ENCODE data around the gene SVIL. TPM values are rescaled to one million over a fixed set of nuclear protein-coding genes. Genes with fewer than 3 reads are reported as not detected.
"Not testable (repeated sequence)": the region's sequence is repeated elsewhere in the genome, so short reads cannot be mapped to it uniquely, and the experiment has no call there.

SVIL gene
- total and polyA plus RNA-seq, 2 donors, result 11.5 to 25.8 TPM

DNA sequence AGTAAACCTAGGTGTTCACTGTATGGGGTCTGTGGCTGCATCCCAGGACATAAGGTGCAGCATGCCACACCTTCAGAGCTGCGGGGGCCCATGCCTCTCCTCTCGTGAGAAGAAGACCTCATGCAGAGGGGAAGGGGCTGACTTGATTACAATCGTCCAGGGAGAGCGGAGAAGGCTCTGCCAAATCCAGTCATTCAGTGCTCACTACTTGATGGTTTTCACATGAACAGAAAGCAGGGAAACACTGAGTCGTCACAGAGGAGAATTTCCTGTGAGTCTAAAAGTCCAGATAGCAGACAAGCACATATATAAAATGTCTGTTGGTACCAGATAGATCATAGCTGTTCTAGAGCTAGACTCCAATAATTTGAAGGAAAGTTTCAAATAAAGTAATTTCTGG lies 52.0 kb downstream of the SVIL start:
- not testable (repeated sequence) for H3K4me3 ChIP-seq (ENCODE audit: low read length in 2 of 2); H3K27ac ChIP-seq (ENCODE audit: low read depth in 1 of 2, low read length in 1 of 2); DNase-seq (ENCODE audit: low read depth in 6 of 9, low spot score in 9 of 9); H3K9me3 ChIP-seq (ENCODE audit: control insufficient read depth in 2 of 2, insufficient read depth in 1 of 2, low read length in 1 of 2); H3K36me3 ChIP-seq (ENCODE audit: control insufficient read depth in 2 of 2, insufficient read depth in 2 of 2, low read length in 1 of 2); H3K27me3 ChIP-seq (ENCODE audit: control insufficient read depth in 2 of 2, insufficient read depth in 1 of 2, low read length in 1 of 2); H3K4me1 ChIP-seq (ENCODE audit: control insufficient read depth in 2 of 2, insufficient read depth in 2 of 2, low read length in 2 of 2)
- 74% methylated on average over 5 of the region's 5 CpGs for WGBS

DNA sequence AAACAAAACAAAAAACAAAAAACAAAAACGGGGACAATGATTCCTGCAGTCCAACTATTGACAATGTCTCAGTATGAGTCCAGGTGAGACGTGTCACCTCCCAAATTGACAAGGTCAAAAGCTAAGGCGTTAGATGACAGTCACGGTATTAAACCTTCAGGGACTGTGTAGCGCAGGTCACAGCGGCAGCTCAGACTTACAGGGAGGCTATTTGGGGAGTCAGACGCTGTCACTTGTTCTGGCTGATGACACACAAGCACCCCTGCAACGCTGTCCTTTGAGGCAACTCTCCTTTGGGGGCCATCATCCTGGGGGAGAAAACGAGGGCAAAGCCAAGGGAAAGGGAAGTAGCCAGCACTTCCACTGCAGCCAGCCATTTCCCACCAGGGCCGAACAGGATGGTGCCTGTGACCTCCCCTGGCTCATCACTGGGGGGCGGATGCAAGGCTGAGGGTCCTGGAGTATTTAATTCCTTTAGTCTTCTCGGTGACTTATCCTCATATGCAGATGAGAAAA lies 55.3 kb downstream of the SVIL start:
- Histone ChIP-seq H3K4me3 (ENCODE audit: low read length in 2 of 2) (no peak overlapping the region), H3K27ac (ENCODE audit: low read depth in 1 of 2, low read length in 1 of 2) (no peak overlapping the region), H3K9me3 (ENCODE audit: control insufficient read depth in 2 of 2, insufficient read depth in 1 of 2, low read length in 1 of 2) (no peaks in the 10 kb centered on the region), H3K36me3 (ENCODE audit: control insufficient read depth in 2 of 2, insufficient read depth in 2 of 2, low read length in 1 of 2) (no peaks in the 10 kb centered on the region), H3K4me1 (ENCODE audit: control insufficient read depth in 2 of 2, insufficient read depth in 2 of 2, low read length in 2 of 2) (no peaks in the 10 kb centered on the region), H3K27me3 (ENCODE audit: control insufficient read depth in 2 of 2, insufficient read depth in 1 of 2, low read length in 1 of 2) (no peaks in the 10 kb centered on the region)
- no peak for DNase-seq (ENCODE audit: low read depth in 6 of 9, low spot score in 9 of 9)
- WGBS, result 93% methylated on average over 12 of the region's 12 CpGs

DNA sequence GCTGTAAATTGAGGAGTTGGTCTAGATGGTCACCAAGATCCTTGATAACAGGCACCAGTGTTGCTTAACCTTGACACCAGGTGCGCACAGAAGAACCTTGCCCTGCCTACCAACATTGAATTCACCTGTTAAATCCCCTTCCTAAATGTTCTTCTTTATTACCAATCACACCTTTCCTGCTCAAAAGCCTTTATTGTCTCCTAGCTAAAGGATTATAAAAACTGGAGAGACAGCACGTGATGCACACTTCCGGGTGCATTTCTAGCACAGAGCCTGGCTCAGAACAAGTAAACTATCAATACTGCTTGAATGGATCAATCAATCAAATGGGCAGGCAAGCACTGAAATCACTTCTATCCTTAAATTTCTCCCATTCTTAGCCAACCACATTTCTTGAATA lies 56.3 kb downstream of the SVIL start:
- WGBS, result 98% methylated on average over 3 of the region's 3 CpGs
- H3K9me3 ChIP-seq (ENCODE audit: control insufficient read depth in 2 of 2, insufficient read depth in 1 of 2, low read length in 1 of 2), result no peaks in the 10 kb centered on the region
- H3K4me1 ChIP-seq (ENCODE audit: control insufficient read depth in 2 of 2, insufficient read depth in 2 of 2, low read length in 2 of 2), result no peaks in the 10 kb centered on the region
- DNase-seq (ENCODE audit: low read depth in 6 of 9, low spot score in 9 of 9), result no peak
- H3K4me3 ChIP-seq (ENCODE audit: low read length in 2 of 2), result no peak overlapping the region
- no peaks in the 10 kb centered on the region for H3K36me3 ChIP-seq (ENCODE audit: control insufficient read depth in 2 of 2, insufficient read depth in 2 of 2, low read length in 1 of 2)
- no peak overlapping the region for H3K27ac ChIP-seq (ENCODE audit: low read depth in 1 of 2, low read length in 1 of 2)
- no peaks in the 10 kb centered on the region for H3K27me3 ChIP-seq (ENCODE audit: control insufficient read depth in 2 of 2, insufficient read depth in 1 of 2, low read length in 1 of 2)

GRCh38 chr10:29576681-29577080 lies 58.1 kb downstream of the SVIL start:
- Histone ChIP-seq H3K36me3 (ENCODE audit: control insufficient read depth in 2 of 2, insufficient read depth in 2 of 2, low read length in 1 of 2) (no peaks in the 10 kb centered on the region), H3K4me3 (ENCODE audit: low read length in 2 of 2) (no peak overlapping the region), H3K27me3 (ENCODE audit: control insufficient read depth in 2 of 2, insufficient read depth in 1 of 2, low read length in 1 of 2) (no peaks in the 10 kb centered on the region), H3K27ac (ENCODE audit: low read depth in 1 of 2, low read length in 1 of 2) (no peak overlapping the region), H3K9me3 (ENCODE audit: control insufficient read depth in 2 of 2, insufficient read depth in 1 of 2, low read length in 1 of 2) (no peaks in the 10 kb centered on the region), H3K4me1 (ENCODE audit: control insufficient read depth in 2 of 2, insufficient read depth in 2 of 2, low read length in 2 of 2) (no peaks in the 10 kb centered on the region)
- WGBS, result 93% methylated on average over 8 of the region's 8 CpGs
- DNase-seq (ENCODE audit: low read depth in 6 of 9, low spot score in 9 of 9), result no peak

- Histone ChIP-seq H3K9me3 (ENCODE audit: control insufficient read depth in 2 of 2, insufficient read depth in 1 of 2, low read length in 1 of 2) (no peaks in the 10 kb centered on the region), H3K4me1 (ENCODE audit: control insufficient read depth in 2 of 2, insufficient read depth in 2 of 2, low read length in 2 of 2) (no peaks in the 10 kb centered on the region), H3K27ac (ENCODE audit: low read depth in 1 of 2, low read length in 1 of 2) (no peak overlapping the region), H3K36me3 (ENCODE audit: control insufficient read depth in 2 of 2, insufficient read depth in 2 of 2, low read length in 1 of 2) (no peaks in the 10 kb centered on the region), H3K4me3 (ENCODE audit: low read length in 2 of 2) (no peak overlapping the region), H3K27me3 (ENCODE audit: control insufficient read depth in 2 of 2, insufficient read depth in 1 of 2, low read length in 1 of 2) (no peaks in the 10 kb centered on the region)
- no peak for DNase-seq (ENCODE audit: low read depth in 6 of 9, low spot score in 9 of 9)
- 95% methylated on average over 2 of the region's 2 CpGs for WGBS
These were observed 59.7 kb downstream of the SVIL start for GRCh38 chr10:29575098-29575455.

DNA sequence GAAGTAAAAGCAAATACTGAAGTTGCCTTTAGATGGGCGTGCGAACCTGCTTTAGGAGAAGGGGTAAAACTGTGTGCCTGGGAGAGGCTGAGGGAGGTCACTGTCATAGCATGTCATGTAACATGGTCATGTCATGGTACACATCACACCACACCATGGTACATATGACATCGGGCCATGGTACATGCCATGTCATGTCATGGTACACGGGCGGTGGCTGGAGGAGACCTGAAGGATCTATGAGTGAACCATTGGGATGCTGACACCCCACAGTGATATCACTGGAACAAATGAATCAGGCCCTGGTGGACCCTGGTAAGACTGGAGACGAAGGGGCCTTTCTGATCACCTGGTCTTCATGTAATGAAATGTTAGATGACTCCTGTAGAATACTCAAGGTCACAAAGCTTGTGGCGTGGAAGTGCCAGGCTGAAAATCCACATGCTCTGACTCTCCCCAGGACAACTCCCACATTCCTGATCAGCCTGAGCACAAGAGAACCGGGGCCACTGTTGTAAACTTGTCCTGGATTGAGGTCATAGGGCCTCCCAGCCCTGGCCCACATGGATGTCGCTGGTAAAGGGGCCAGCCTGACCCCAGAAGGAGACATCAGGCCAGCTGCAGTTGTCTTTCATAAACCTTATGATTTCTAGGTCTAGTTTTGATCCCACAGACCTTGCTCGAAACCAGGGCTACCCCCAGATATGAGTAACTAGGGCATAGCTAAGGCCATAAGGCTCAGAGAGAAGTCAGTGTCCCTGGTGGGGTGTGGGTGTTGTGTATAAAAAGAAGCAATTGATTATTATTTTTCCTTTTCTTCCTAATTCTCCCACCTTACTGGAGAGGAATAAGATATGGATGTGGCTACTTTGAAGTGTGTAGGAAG lies 60.3 kb downstream of the SVIL start:
- H3K36me3 ChIP-seq (ENCODE audit: control insufficient read depth in 2 of 2, insufficient read depth in 2 of 2, low read length in 1 of 2); H3K27me3 ChIP-seq (ENCODE audit: control insufficient read depth in 2 of 2, insufficient read depth in 1 of 2, low read length in 1 of 2); H3K4me1 ChIP-seq (ENCODE audit: control insufficient read depth in 2 of 2, insufficient read depth in 2 of 2, low read length in 2 of 2); H3K9me3 ChIP-seq (ENCODE audit: control insufficient read depth in 2 of 2, insufficient read depth in 1 of 2, low read length in 1 of 2); DNase-seq (ENCODE audit: low read depth in 6 of 9, low spot score in 9 of 9); H3K4me3 ChIP-seq (ENCODE audit: low read length in 2 of 2); H3K27ac ChIP-seq (ENCODE audit: low read depth in 1 of 2, low read length in 1 of 2): not testable (repeated sequence)
- 91% methylated on average over 9 of the region's 10 CpGs for WGBS

DNA sequence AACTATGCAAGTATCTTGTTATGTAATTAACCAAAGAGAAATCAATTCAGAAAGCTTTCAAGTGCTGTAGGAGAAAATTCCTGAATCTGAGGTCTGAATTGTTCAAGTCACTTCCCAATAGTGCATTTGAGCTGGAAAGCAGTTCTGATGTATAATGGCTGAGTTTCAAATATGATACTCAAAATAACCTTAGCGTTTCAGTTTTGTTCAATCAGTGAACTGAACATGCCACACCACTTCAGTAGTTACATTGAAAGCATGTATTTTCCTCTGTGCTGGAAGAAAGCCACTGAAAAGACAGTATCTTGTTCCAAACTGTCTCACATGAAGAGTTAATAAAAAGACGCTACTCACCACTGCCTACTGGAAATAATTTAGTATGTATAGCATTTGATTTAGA lies 64.5 kb downstream of the SVIL start:
- DNase-seq (ENCODE audit: low read depth in 6 of 9, low spot score in 9 of 9); H3K36me3 ChIP-seq (ENCODE audit: control insufficient read depth in 2 of 2, insufficient read depth in 2 of 2, low read length in 1 of 2); H3K4me3 ChIP-seq (ENCODE audit: low read length in 2 of 2); H3K9me3 ChIP-seq (ENCODE audit: control insufficient read depth in 2 of 2, insufficient read depth in 1 of 2, low read length in 1 of 2); H3K4me1 ChIP-seq (ENCODE audit: control insufficient read depth in 2 of 2, insufficient read depth in 2 of 2, low read length in 2 of 2); H3K27ac ChIP-seq (ENCODE audit: low read depth in 1 of 2, low read length in 1 of 2); H3K27me3 ChIP-seq (ENCODE audit: control insufficient read depth in 2 of 2, insufficient read depth in 1 of 2, low read length in 1 of 2): not testable (repeated sequence)
- 93% methylated on average over 2 of the region's 2 CpGs for WGBS

DNA sequence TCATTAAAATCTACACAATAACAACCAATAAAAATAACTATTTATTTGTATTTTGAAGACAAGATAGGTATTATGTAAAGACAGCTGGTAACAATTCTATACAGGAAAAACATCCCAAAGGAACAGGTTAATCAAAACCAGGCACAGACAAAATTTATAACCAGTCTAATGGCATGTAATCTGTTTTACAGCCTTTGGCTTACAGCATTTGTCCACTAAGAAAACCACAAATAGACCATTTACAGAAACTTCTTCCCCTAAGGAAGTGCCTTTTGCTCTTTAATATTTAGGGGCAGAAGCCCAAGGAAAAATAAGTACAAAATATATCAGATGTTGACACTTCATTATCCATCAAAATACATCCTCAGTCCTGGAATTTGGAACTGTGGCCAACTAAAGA lies 65.0 kb downstream of the SVIL start:
- Histone ChIP-seq H3K36me3 (ENCODE audit: control insufficient read depth in 2 of 2, insufficient read depth in 2 of 2, low read length in 1 of 2) (no peaks in the 10 kb centered on the region), H3K27ac (ENCODE audit: low read depth in 1 of 2, low read length in 1 of 2) (peak overlapping the region in 1 of 2 donors; percentile 11), H3K27me3 (ENCODE audit: control insufficient read depth in 2 of 2, insufficient read depth in 1 of 2, low read length in 1 of 2) (no peaks in the 10 kb centered on the region), H3K4me3 (ENCODE audit: low read length in 2 of 2) (no peak overlapping the region), H3K4me1 (ENCODE audit: control insufficient read depth in 2 of 2, insufficient read depth in 2 of 2, low read length in 2 of 2) (no peaks in the 10 kb centered on the region), H3K9me3 (ENCODE audit: control insufficient read depth in 2 of 2, insufficient read depth in 1 of 2, low read length in 1 of 2) (no peaks in the 10 kb centered on the region)
- no peak for DNase-seq (ENCODE audit: low read depth in 6 of 9, low spot score in 9 of 9)

- no peak overlapping the region for H3K27ac ChIP-seq (ENCODE audit: low read depth in 1 of 2, low read length in 1 of 2)
- no peaks in the 10 kb centered on the region for H3K4me1 ChIP-seq (ENCODE audit: control insufficient read depth in 2 of 2, insufficient read depth in 2 of 2, low read length in 2 of 2)
- no peak overlapping the region for H3K4me3 ChIP-seq (ENCODE audit: low read length in 2 of 2)
- H3K27me3 ChIP-seq (ENCODE audit: control insufficient read depth in 2 of 2, insufficient read depth in 1 of 2, low read length in 1 of 2), result no peaks in the 10 kb centered on the region
- WGBS, result 91% methylated on average over 9 of the region's 9 CpGs
- DNase-seq (ENCODE audit: low read depth in 6 of 9, low spot score in 9 of 9), result no peak
- H3K9me3 ChIP-seq (ENCODE audit: control insufficient read depth in 2 of 2, insufficient read depth in 1 of 2, low read length in 1 of 2), result no peaks in the 10 kb centered on the region
- peaks cover 0 to 3% of the 10 kb centered on the region in 2 donors for H3K36me3 ChIP-seq (ENCODE audit: control insufficient read depth in 2 of 2, insufficient read depth in 2 of 2, low read length in 1 of 2)
These were observed 67.8 kb downstream of the SVIL start for GRCh38 chr10:29567003-29567402.

Data from thymus (tissue), 11 donors.